HG03097 (cell line): ENCODE results near the gene SLC5A2.
"Not testable (repeated sequence)": the region's sequence is repeated elsewhere in the genome, so short reads cannot be mapped to it uniquely, and the experiment has no call there.

Experiments used
- ATAC-seq: cut with Tn5 transposase; IDR thresholded peaks from one replicate; pipeline ENCODE4 v1.9.1; 2021; ENCODE audit not compliant: unreplicated experiment, low FRiP score

The SLC5A2 gene

DNA sequence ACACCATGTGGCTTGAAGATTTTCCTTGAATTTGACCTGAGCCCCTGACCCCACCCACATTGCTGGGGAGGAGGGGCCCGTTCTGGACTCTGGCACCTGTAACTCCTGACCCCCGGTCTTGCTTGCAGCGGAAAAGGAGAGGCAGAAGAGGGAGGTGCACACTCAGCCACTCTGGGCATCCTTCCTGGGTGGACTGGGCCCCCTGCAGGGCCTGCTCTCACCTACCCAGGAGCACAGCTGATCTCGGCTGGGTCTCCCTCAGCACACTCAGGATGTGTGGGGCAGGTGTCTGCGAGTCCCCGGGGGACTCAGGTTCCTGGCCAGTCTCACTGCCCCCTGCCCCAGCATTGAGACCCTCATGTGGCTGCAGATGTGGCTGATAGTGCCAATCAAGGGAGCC is 40.8 kb downstream of the SLC5A2 start:
- ATAC-seq: not testable (repeated sequence)

DNA sequence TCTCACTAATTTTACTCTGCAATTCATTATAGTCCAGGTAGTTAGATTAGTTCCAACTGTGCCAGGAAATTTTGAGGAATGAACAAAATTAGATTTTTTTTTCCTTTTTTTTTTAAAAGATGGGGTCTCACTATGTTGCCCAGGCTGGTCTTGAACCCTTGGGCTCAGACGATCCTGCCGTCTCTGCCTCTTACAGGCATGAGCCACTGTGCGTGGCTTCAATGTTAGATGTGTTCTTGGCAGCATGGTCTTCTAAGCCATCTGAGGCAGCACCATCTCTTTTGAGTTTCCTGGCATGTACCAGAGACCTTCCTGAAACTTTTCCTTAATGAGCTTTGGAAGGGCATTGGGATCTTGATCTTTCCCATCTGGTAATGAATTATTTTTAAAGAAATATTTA is 42.2 kb downstream of the SLC5A2 start:
- ATAC-seq: no peak

DNA sequence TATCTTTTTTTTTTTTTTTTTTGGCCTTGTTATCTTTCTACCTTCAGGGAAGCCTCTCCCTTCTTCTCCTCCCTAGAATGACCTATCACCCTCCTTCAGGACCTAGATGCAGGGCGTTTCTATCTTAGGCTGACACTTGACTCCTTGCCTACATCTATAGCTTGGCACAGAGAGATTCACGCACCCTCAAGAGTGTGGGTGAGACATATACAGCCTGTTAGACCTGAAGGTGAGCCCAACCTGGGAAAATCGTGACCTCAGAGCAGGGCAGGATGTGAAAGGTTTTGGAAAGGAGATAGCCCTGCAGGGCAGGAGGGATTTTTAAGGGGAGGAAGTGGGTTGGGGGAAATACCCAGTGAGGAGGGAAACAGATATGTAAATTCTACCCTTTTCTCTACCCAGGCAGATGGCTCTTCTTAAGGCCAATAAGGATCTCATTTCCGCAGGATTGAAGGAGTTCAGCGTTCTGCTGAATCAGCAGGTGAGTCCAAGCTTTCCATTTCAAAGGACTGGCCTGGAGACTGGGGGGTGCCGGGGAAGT is 44.9 kb downstream of the SLC5A2 start, which contains the start of gene AHSP:
AHSP (plus strand) TSS at position 167 of the 541 bp plus-strand sequence; CDS start at position 407, 240 bp downstream.
- ATAC-seq: no peak

DNA sequence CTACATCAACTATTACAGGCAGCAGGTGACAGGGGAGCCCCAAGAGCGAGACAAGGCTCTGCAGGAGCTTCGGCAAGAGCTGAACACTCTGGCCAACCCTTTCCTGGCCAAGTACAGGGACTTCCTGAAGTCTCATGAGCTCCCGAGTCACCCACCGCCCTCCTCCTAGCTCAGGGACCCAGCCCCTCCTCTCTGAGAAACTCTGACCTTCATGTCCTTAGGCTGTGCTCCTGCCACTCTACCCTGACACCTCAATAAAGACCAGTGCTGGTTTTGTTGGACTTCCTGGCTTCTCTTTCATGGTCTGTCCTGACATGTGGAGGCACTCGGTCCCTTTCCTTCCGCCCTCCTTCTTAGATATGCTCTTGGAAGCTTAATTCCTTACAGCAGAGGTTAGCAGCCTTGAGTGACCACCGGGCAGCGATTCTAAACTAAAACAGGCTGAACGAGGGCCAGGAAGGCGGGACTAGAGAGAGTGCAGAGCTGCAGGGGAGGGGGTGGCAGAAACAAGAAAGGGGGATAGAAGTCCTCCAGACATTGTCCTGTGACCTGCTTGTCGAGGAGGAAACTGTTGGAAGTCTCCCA is 45.7 kb downstream of the SLC5A2 start:
- no peak for ATAC-seq

DNA sequence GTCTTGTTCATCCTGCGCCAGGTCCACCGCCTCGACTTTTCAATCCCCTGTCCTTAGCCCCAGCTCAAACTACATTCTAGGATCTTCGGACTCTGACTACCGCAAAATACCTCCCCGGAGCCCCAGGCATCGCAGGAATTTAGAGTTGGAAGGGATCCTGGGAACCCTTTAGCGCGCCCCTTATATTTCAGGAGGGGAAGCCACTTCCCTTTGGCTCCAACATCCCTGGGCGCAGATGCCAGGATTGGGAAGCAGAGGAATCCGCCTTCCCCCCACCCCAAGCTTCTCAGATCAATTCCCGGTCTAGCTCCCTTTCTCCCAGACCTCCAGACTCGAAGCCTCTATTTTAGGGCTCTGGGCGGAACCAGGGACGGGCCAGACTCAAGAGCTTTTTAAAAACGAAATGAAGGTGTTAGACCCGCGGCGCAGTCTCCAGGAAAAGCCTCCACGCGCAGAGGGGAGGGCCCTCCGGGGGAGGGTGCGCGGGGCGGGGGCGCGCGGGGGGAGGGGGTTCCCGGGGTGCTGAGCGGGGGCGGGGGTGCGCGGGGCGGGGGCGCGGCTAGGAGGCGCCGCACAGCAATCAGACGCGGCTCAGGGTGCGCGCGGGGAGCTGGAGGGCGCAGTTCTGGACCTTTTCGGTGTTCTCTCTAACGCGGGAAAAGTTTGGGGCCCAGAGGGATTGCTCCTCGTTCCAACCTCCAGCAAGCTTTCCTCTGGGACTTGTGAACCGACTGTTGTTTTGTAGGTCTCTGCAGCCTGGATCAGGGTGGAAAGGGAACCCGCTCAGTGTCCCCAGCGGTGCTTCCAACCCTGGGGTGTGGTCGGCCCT is 46.4 kb downstream of the SLC5A2 start:
- ATAC-seq: no peak

DNA sequence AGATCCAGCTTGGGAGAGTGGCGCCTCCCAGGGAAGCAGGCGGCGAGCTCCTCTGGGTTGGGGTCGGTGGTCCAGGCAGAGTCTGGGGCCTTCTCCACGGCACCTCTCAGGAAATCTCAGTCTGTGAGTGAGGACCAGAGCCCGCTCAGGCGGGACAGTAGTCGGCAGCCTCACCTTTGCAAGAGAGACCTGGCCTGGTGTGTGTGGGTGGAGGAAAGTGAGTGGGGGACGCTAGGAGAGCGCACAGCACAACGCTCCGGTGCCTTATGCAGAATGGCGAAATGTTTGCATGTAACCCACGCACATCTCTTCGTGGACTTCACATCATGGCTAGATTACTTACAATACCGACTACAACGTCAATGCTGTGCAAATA is 47.0 kb downstream of the SLC5A2 start:
- no peak for ATAC-seq

DNA sequence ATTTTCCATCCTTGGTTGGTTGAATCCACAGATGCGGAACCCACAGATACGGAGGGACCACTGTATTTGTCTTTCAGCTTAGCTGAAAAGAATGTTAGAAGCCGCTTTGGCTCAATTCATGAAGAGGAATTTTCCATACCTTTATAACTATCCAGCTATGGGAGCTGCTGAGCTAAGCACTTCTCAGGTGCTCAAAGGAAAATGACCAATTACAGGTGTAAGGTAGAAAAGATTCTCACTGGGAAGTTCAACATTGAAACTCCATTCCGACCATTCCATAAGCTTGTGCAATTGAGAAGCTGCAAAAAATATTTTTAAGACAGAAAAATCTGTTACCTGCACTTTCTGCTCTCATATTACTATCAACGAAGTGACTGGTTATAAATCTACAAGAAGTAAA is 47.5 kb downstream of the SLC5A2 start:
- ATAC-seq: no peak

DNA sequence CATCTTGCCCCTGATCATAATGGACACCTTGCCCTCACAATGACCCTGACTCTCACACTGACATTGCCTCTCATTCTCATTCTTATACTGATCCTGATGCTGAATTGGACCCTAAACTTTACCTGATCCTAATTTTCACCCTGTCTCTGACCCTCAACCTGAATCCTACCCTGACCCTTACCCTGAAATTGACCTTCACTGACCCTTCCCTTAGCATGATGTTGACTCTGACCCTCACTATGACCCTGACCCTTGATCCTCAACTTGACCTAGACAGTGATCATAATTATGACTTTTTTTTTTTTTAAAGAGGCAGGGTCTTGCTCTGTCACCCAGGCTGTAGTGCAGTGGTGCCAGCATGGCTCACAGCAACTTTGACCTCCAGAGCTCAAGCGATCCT is 48.2 kb downstream of the SLC5A2 start:
- no peak for ATAC-seq

DNA sequence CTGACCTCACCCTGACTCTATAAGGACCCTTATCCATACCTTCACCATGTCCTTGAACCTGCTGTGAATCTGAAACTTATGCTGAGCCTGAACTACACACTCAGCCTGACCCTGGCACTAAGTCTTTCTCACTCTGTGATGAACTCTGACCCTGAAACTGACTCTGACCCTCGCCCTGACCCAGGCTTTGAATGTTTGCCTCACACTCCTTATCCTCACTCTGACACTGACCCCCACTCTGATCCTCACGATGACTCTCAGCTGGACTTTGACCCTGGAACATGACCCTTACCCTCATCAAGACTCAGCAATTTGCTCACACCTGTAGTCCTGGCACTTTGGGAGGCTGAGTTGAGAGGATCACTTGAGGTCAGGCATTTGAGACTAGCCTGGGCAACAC is 49.2 kb downstream of the SLC5A2 start:
- ATAC-seq: no peak

DNA sequence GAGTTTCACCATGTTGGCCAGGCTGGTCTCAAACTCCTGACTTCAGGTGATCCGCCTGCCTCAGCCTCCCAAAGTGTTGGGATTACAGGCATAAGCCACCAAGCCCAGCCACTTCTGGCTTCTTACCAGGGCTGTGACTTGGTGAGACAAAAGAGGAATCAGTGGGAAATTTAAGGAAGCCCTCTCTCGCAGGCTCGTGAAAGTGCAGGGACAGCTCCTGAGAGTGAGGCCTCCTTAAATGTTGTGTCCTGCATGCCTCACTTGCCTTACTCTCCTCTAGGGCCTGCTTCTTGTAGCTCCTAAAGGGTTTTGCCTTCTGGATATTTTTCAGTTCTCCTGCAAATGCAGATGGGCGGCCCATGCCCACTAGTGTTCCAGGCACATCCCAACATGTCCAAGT is 50.0 kb downstream of the SLC5A2 start:
- ATAC-seq: no peak

DNA sequence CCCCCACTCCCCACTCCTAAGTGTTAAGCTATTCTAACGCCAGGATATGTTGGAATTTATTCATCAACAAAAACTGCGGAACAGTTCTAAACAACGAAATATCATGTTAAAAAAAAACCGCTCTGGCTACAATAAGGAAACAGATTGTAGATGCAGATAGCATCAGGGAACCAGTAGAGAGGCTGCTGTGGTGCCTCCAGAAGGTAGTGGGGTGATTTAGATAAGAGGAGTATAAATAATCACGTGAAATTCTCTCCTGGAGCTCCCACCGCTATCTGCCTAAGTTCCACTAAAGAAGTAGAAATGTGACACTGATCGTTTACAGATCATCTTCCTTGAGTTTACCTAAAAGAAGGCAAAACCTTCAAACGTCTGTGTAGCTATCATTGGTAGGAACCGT is 52.8 kb downstream of the SLC5A2 start:
- no peak for ATAC-seq

DNA sequence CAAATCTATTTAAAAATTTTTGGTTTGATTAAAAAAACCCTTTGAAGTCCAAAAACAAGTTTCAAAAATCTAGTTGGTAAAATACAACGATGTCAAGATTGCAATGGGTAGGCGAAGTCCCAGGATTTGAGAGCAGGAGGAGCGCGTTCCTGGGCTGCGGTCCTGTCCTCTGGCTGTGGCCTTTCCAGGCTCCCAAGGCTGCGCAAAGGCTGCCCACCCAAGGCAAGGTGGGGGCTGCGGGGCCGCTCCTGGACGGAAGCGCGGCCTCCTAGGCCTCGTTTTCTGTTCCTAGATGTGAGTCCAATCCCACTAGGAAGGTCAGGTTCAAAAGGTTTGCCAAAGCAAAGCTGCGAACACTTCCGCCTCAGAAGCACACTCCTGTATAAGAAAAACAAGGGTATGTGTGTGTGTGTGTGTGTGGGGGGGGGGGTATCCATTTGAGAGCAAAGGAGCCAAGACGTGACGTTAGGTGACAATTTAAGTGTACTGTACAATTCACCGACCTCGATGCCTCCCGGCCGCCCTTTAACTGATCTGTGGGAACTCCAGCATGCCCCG is 54.0 kb downstream of the SLC5A2 start:
- no peak for ATAC-seq

DNA sequence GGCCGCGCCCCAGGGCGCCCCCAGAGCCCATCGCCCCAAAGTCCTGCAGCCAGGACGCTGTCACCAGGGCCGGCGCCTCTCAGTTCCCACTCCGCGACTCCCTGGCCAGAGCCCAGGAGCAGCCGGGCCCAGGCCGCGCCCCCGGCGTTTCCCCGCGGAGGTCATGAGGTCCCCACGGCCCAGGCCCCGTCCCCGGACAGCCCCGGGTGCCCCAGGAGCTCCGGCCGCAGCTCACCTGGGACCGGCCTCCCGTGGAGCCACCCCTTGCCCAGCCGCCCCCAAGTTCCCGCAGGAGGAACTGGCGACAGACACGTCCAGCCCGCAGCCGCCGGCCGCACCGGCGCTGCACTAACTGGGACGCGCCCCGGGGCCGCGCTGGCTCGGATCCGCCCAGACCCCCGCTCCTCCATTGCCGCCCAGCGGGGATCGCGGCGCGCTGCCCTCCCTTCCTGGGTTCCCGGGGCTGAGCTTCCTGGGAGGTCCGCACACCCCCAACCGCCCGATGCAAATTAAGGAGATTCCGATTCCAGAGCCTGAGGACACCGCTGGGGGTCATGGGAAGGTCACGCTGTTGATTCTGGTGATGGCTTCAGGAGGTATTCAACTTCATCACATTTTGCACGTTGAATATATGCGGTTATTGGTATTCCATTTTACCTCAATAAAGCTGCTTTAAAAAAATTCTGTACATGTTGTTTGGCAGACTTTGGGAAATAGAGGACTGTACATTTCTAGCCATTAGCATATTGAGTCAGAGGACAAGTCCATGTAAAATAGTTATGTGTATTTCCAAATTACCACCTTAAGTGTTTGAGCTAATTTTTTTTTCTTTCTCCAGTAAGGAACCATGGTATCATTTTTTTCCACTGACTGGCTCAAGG is 54.7 kb downstream of the SLC5A2 start:
- no peak for ATAC-seq

DNA sequence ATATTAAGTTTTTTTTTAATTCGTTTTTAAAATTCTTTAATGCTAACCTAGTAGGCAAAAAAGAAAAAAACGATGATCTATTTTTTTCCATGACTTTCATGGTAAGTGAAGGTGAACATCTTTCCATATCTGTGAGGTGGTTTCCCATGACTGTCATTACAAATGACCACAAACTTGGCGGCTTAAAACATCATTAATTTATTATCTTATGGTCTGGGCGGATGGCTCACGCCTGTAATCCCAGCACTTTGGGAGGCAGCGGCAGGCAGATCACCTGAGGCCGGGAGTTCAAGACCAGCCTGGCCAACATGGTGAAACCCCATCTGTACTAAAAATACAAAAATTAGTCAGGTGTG is 55.3 kb downstream of the SLC5A2 start:
- ATAC-seq: not testable (repeated sequence)

DNA sequence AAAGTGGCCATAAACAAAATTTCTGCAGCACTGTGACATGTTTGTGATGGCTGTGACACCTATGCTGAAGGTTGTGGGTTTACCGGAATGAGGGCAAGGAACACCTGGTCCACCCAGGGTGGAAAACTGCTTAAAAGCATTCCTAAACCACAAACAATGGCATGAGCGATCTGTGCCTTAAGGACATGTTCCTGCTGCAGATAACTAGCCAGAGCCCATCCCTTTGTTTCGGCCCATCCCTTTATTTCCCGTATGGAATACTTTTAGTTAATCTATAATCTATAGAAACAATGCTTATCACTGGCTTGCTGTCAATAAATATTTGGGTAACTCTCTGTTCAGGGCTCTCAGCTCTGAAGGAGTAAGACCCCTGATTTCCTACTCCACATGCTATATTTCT is 56.8 kb downstream of the SLC5A2 start:
- not testable (repeated sequence) for ATAC-seq
